AG04450 (cell line): Measurements from ENCODE around the gene SLC45A1. TPM values are rescaled to one million over a fixed set of nuclear protein-coding genes. Genes with fewer than 3 reads are reported as not detected.

Experiments
- CTCF ChIA-PET: fragments of 300-600, 350-600 bp; formaldehyde crosslinking; extraction: SDS; loops from one replicate; lab custom pipeline; 2022; ENCODE audit warnings: antibody characterized with exemption, inconsistent platforms; lab: Charles Lee
- POLR2A ChIA-PET: fragments of 350-600 bp; formaldehyde crosslinking; extraction: SDS; loops from one replicate; lab custom pipeline; 2021; ENCODE audit warnings: antibody characterized with exemption, inconsistent platforms; lab: Yijun Ruan, JAX
- DNase-seq: peaks from one replicate; pipeline ENCODE4 v3.0.0-alpha.2; 2011; ENCODE audit warnings: low read depth, low spot score
- H3K27ac ChIP-seq: one replicate; pipeline ENCODE4 v1.5.1; 2012; ENCODE audit warnings: low read depth, low read length, control low read depth
- H3K27me3 ChIP-seq: one replicate; pipeline ENCODE4 v1.6.0; 2012; ENCODE audit warnings: low read length; ENCODE audit not compliant: control insufficient read depth, insufficient read depth
- H3K4me3 ChIP-seq: 2 replicates; pipeline ENCODE4 v1.5.1; 2011; ENCODE audit warnings: mild to moderate bottlenecking, low read depth, low read length, control low read depth
- H3K9me3 ChIP-seq: 2 replicates; pipeline ENCODE4 v1.5.1; 2012; ENCODE audit warnings: low read length; ENCODE audit not compliant: control insufficient read depth, insufficient read depth
- CTCF ChIP-seq: IDR thresholded peaks from 2 replicates; pipeline ENCODE4 v1.5.1; 2011; ENCODE audit warnings: low read depth, low read length, control low read depth, inconsistent platforms
- polyA plus RNA-seq: library from polyadenylated mRNA; depleted of rRNA; stranded (reverse); fragments of >200 nt; gene quantifications from 2 replicates; pipeline ENCODE4 v1.2.3, GENCODE V29; 2011

SLC45A1 gene
- polyA plus RNA-seq, 1 experiment: 1.5 TPM

GRCh38 chr1:8354038-8354437 lies 36.1 kb downstream of the SLC45A1 start:
- no peak for DNase-seq
- CTCF ChIA-PET: interaction anchor here (1.0 kb wide), 1 partner anchor 322 kb away, joined by 3 read pairs; no protein-coding TSS in a partner anchor
- POLR2A ChIA-PET: no interaction called here
- Histone ChIP-seq H3K9me3 (no peaks in the 10 kb centered on the region; the same call in 1 of the 2 replicates), H3K4me3 (no peak overlapping the region), H3K27ac (no peak overlapping the region), H3K27me3 (no peaks in the 10 kb centered on the region)
- TF ChIP-seq CTCF: no peak

- no peak overlapping the region for H3K27ac ChIP-seq
- TF ChIP-seq CTCF: no peak
- DNase-seq: no peak
- ChIA-PET CTCF (no interaction called here), POLR2A (no interaction called here)
- no peaks in the 10 kb centered on the region; the same call in 1 of the 2 replicates for H3K9me3 ChIP-seq
- H3K4me3 ChIP-seq: no peak overlapping the region
- H3K27me3 ChIP-seq: no peaks in the 10 kb centered on the region
Observed at GRCh38 chr1:8355439-8356255, 37.7 kb downstream of the SLC45A1 start.

GRCh38 chr1:8356256-8357209 lies 38.6 kb downstream of the SLC45A1 start:
- no peak for TF ChIP-seq CTCF
- no peak overlapping the region for H3K4me3 ChIP-seq
- ChIA-PET POLR2A (no interaction called here), CTCF (interaction anchor here (1.3 kb wide), 1 partner anchor 15 kb away, joined by 6 read pairs; no protein-coding TSS in a partner anchor)
- H3K27me3 ChIP-seq: no peaks in the 10 kb centered on the region
- DNase-seq: no peak
- no peaks in the 10 kb centered on the region; the same call in 1 of the 2 replicates for H3K9me3 ChIP-seq
- H3K27ac ChIP-seq: no peak overlapping the region

- CTCF ChIA-PET: interaction anchor here (1.3 to 1.8 kb wide), 2 partner anchors 14 to 382 kb away, joined by 4 to 6 read pairs; no protein-coding TSS in a partner anchor
- Histone ChIP-seq H3K27me3 (no peaks in the 10 kb centered on the region), H3K27ac (no peak overlapping the region), H3K4me3 (no peak overlapping the region), H3K9me3 (no peaks in the 10 kb centered on the region; the same call in 1 of the 2 replicates)
- TF ChIP-seq CTCF: no peak
- no peak for DNase-seq
- POLR2A ChIA-PET: no interaction called here
Observed at GRCh38 chr1:8357329-8358101, 39.6 kb downstream of the SLC45A1 start.
